Ectodermal cell (in vitro differentiated cells): ENCODE data around the gene FAM236B. TPM values are rescaled to one million over a fixed set of nuclear protein-coding genes. Genes with fewer than 3 reads are reported as not detected.
"Not testable (repeated sequence)": the region's sequence is repeated elsewhere in the genome, so short reads cannot be mapped to it uniquely, and the experiment has no call there.

Experiments used
- H3K27ac ChIP-seq: 2 replicates; pipeline ENCODE4 v1.7.0; 2013; ENCODE audit warnings: mild to moderate bottlenecking, low read depth, low read length; ENCODE audit not compliant: insufficient read depth, poor library complexity, severe bottlenecking
- H3K27me3 ChIP-seq: 2 replicates; pipeline ENCODE4 v1.7.0; 2013; ENCODE audit warnings: mild to moderate bottlenecking, low read length; ENCODE audit not compliant: insufficient read depth, control insufficient read depth, poor library complexity, severe bottlenecking
- H3K36me3 ChIP-seq: one replicate; pipeline ENCODE4 v1.7.0; 2013; ENCODE audit warnings: low read length; ENCODE audit not compliant: control insufficient read depth, insufficient read depth
- H3K4me1 ChIP-seq: one replicate; pipeline ENCODE4 v1.7.0; 2013; ENCODE audit warnings: low read length; ENCODE audit not compliant: control insufficient read depth, insufficient read depth
- H3K4me3 ChIP-seq: 2 replicates; pipeline ENCODE4 v1.7.0; 2013; ENCODE audit warnings: low read depth, low read length, control low read depth; ENCODE audit not compliant: insufficient read depth
- H3K9me3 ChIP-seq: 2 replicates; pipeline ENCODE4 v1.7.0; 2013; ENCODE audit warnings: mild to moderate bottlenecking, low read length, moderate library complexity; ENCODE audit not compliant: control insufficient read depth
- WGBS, 2 experiments: methylation state at CpG; one replicate each; pipeline ENCODE4 v1.1.7; 2013; ENCODE audit warnings: missing lambda C conversion rate in 2 of 2; 5-methylcytosine and 5-hydroxymethylcytosine counted together
- polyA plus RNA-seq, 4 experiments: library from polyadenylated mRNA; stranded (reverse); fragments of 50-300 nt; gene quantifications; one replicate each; pipeline ENCODE4 v1.2.3, GENCODE V29; 2013

FAM236B gene
- polyA plus RNA-seq (2013, experiment 1 of 4): not detected
- not detected for polyA plus RNA-seq (2013, experiment 2 of 4)
- polyA plus RNA-seq (2013, experiment 3 of 4): not detected
- polyA plus RNA-seq (2013, experiment 4 of 4): not detected

DNA sequence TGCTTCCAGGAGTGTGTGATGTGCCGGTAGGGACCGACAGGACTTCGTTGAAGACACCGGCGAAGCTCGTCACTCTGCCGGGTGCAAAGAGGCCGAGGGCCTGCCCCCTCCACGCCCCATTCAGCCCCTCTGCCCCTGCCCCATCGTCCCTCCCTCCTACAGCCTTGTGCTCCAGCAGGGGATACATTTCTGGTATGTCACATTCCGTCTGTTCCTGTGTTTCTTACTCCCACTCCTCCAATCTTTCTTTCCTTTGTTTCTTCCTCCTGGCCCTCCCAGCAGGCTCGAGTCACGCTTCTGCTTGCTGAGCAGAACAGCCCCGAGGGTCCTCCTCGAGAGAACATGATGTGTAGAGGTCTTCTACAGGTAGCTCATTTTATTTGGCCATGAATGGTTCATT lies at the start of gene FAM236B:
FAM236B (minus strand) TSS at position 101 of the 400 bp plus-strand sequence; CDS start at position 1, 100 bp downstream.
- not testable (repeated sequence) for H3K27ac ChIP-seq, H3K4me1 ChIP-seq
- WGBS, 2 experiments: no CpG with 5 or more reads among the region's 15 CpGs

DNA sequence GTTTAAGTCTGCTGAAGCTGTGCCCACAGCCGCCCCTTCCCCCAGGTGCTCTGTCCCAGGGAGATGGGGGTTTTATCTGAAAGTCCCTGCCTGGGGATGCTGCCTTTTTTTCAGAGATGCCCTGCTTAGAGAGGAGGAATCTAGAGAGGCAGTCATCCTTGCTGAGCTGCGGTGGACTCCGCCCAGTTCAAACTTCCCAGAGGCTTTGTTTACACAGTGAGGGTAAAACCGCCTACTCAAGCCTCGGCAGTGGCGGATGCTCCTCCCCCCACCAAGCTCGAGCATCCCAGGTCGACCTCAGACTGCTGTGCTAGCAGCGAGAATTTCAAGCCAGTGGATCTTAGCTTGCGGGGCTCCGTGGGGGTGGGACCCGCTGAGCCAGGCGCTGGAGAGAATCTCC lies 48.2 kb upstream of the FAM236B start:
- not testable (repeated sequence) for H3K27ac ChIP-seq, H3K9me3 ChIP-seq, H3K4me1 ChIP-seq, H3K4me3 ChIP-seq, H3K27me3 ChIP-seq, H3K36me3 ChIP-seq
- no CpG with 5 or more reads among the region's 13 CpGs for WGBS, 2 experiments

More for the DNA sequence above, at the start of gene FAM236B:
- not testable (repeated sequence) for H3K9me3 ChIP-seq, H3K36me3 ChIP-seq, H3K27me3 ChIP-seq, H3K4me3 ChIP-seq

DNA sequence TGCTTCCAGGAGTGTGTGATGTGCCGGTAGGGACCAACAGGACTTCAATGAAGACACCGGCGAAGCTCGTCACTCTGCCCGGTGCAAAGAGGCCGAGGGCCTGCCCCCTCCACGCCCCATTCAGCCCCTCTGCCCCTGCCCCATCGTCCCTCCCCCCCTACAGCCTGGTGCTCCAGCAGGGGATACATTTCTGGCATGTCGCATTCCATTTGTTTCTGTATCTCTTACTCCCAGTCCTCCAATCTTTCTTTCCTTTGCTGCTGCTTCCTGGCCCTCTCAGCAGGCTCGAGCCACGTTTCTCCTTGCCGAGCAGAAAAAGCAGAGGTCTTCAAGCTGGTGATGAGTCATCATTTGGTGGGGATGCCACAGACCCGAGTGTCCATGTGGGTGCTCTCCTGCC lies 25.6 kb upstream of the FAM236B start, which contains the start of gene FAM236D:
FAM236D (minus strand) TSS at position 101 of the 400 bp plus-strand sequence; CDS start at position 1, 100 bp downstream.
- not testable (repeated sequence) for H3K9me3 ChIP-seq, H3K27ac ChIP-seq, H3K4me1 ChIP-seq, H3K27me3 ChIP-seq, H3K36me3 ChIP-seq, H3K4me3 ChIP-seq
- WGBS, 2 experiments: no CpG with 5 or more reads among the region's 13 CpGs

DNA sequence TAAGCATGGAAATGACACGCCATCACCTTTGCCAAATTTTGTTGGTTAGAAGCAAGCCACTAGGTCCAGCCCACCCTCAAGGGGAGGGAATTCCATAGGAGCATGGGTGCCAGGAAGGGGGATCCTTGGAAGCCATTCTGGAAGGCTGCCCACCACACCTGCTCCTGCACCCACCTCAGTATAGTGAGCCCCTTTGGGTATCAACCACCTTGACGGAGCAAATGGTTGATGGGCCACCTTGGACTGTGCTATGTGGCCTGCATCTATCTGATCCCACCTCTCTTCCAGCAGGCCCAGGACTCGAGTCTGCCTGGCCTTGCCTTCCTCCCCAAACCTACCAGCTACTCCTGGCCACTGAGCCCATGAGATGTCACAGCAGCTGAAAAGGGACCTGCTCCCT lies 7.9 kb upstream of the FAM236B start:
- WGBS, 2 experiments: no CpG with 5 or more reads among the region's 3 CpGs
- not testable (repeated sequence) for H3K9me3 ChIP-seq, H3K27ac ChIP-seq, H3K36me3 ChIP-seq, H3K4me3 ChIP-seq, H3K27me3 ChIP-seq, H3K4me1 ChIP-seq

DNA sequence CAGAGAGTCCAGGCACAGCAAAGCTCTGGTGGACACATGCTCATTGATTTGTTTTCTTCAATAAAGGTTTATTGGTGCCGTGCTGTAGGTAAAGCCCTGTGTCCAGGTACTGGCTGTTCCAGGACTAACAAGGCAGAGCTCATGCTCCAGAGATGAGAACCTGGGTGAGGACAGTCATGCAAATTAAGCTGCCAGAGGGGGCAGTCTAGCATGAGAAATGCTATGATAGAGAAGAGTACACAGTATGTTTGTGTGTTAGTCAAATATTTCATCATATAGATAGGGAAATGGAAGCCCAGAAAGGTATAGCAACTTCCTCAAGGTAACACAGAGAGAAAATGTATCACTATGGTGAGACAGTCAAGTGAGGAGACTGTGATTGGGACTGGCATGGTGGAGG lies 5.7 kb upstream of the FAM236B start:
- not testable (repeated sequence) for H3K36me3 ChIP-seq

DNA sequence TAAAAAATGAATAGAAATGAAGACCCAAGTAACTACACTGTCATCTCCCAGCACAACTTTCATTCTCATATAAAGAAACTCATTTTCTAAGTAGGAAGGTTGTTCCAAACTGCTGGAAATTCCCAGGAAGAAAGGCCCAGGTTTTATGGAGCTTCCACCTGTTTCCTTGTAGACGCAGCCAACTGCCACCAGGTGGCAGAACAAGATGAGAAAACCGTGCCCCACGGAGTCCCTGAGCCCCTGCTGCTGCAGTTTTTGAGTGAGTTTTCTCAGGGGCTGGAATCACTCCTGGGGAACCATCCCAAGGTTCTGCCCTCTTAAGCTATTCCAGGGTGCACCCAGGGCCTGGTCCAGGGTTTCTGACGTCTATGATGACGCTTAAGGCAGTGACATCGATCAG lies 1.5 kb upstream of the FAM236B start:
- not testable (repeated sequence) for H3K9me3 ChIP-seq, H3K4me3 ChIP-seq, H3K4me1 ChIP-seq, H3K27ac ChIP-seq, H3K36me3 ChIP-seq, H3K27me3 ChIP-seq
- no CpG with 5 or more reads among the region's 6 CpGs for WGBS, 2 experiments

More for the DNA sequence above, 5.7 kb upstream of the FAM236B start:
- H3K27me3 ChIP-seq, H3K4me3 ChIP-seq, H3K4me1 ChIP-seq, H3K27ac ChIP-seq, H3K9me3 ChIP-seq: not testable (repeated sequence)
- no CpG with 5 or more reads among the region's 1 CpG for WGBS, 2 experiments

DNA sequence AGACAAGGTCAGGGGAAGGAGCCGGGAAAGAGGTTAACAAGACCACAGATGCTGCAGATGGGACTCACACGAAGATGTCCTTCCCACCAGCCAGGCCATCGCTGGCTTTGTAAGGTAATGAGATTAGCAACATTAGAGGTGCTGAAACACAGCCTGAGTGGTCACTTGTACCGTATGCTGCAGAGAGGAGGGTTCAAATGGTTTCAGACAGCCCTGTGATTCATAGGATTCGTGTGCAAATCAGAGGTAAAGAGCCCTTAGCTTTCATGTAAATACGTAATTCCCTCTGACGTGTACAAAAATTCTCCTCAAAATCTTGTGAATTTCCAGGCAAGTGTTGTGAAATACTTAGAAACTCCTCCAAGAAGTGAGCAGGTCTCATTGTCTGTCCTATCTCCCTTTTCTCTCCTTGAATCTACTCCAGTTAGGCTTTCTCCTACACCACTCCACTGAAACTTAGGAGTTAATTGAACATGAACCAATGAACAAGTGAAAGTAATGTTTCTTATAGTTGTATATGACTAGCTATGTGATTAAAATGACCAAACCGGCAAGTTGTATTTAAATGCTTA lies 991 bp upstream of the FAM236B start:
- H3K4me1 ChIP-seq, H3K9me3 ChIP-seq, H3K36me3 ChIP-seq, H3K4me3 ChIP-seq, H3K27me3 ChIP-seq, H3K27ac ChIP-seq: not testable (repeated sequence)
- WGBS, 2 experiments: no CpG with 5 or more reads among the region's 8 CpGs

DNA sequence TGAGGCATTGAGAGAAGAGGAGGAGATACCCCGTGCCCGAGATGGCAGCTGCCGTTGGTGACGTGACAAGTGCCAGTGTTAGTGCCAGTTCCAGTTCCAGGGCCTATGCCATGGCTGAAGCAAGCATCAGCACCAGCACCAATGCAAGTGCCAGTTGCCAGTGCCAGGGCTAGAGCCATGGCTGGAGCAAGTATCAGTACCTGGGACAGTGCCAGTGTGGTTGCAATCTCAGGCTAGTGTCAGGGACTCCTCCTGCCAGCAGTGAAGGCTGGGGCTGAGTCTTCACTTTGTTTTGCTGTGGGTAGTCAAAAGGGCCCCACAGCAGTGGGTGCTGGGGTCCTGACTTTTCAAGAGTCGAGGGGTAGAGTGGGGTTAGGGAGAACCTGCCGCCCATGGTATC lies 4.3 kb downstream of the FAM236B start:
- not testable (repeated sequence) for H3K27ac ChIP-seq, H3K27me3 ChIP-seq, H3K4me3 ChIP-seq, H3K4me1 ChIP-seq, H3K36me3 ChIP-seq, H3K9me3 ChIP-seq
- no CpG with 5 or more reads among the region's 6 CpGs for WGBS, 2 experiments

DNA sequence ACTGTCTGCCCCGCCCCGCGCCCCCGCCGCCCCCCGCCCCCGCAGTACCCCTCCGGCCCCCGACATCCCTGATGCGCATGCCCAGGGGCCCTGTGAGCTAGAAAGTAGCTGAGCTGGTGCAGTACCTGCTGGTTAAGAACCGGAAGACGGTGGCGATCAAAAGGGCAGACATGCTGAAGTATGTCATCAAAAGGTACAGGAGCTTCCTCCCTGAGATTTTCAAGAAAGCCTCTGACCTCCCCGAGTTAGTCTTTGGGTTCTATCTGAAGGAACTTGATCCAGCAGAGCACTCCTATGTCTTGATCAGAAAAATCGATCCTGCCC lies 5.0 kb downstream of the FAM236B start:
- H3K27ac ChIP-seq, H3K27me3 ChIP-seq, H3K4me1 ChIP-seq, H3K9me3 ChIP-seq, H3K4me3 ChIP-seq, H3K36me3 ChIP-seq: not testable (repeated sequence)
- WGBS, 2 experiments: no CpG with 5 or more reads among the region's 15 CpGs

DNA sequence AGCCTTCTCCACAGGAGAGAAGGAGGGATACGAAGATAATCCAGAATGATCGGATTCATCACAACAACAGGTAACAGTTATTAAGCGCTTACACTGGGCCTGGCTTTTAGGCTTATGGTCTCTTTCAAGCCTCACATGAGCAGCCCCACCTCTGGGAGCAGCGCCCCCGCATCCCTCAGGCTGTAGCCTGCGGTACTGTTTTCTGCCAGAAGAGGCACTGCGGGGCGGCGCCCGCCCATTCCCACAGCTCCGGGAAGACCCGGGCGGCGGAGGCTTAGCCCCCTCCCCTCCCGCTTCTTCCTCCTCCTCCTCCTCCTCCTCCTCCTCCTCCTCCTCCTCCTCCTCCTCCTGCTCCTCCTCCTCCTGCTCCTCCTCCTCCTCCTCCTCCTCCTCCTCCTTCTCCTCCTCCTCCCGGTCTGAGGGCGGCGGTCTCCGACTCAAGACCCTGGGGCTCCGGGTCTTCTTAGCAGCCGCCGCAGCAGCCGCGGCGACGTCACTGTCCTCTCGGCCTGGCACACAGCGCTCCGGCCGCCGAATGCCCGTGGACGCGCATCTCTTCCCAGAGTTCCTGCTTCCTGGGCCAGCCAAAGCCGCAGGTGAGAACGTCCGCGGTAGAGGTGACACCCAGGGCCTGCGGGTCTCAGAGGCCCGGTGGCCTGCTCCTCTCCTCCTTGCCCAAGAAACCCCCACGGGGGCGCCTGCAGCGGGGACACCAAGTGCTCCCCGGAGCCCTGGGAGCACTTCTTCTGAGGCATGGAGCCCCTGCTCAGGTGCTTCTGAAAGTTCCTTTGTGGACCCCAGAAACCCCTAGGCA lies 5.6 kb downstream of the FAM236B start, which contains the start of gene DMRTC1B:
DMRTC1B (plus strand) TSS at position 238 of the 814 bp plus-strand sequence. CDS start 68,246 bp downstream, outside the sequence.
- not testable (repeated sequence) for H3K27me3 ChIP-seq, H3K36me3 ChIP-seq, H3K27ac ChIP-seq, H3K4me3 ChIP-seq, H3K4me1 ChIP-seq, H3K9me3 ChIP-seq
- no CpG with 5 or more reads among the region's 44 CpGs for WGBS, 2 experiments
